ENCODE results near the gene DTWD1.
"Not testable (repeated sequence)": the region's sequence is repeated elsewhere in the genome, so short reads cannot be mapped to it uniquely, and the experiment has no call there.

DTWD1 gene

GRCh38 chr15:49646891-49647290 is 26.0 kb downstream of the DTWD1 start:
- DNase-seq, result no peak

- no peak for DNase-seq
Observed at GRCh38 chr15:49649987-49650386, 29.1 kb downstream of the DTWD1 start.

DNA sequence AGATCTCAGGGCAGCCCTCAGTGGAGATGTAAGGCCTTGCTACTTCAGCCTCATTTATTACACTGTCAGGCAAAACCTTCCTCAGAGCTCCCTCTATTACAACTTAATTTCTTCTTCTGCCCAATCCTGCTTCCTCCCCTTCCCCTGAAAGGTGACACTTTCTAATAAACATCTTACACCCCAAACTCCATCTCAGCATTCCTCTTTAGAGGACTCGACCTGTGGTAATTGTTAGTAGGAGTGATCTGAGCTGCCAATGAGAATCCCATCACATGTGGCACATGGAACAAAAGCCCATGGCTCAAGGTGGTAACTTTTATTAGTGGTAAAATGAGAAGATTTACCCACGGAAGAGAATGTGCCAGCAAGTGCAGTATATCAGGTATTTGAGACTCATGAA is 29.8 kb downstream of the DTWD1 start:
- no peak for DNase-seq

GRCh38 chr15:49652922-49653321 is 32.1 kb downstream of the DTWD1 start:
- no peak for DNase-seq

GRCh38 chr15:49656734-49657133 is 35.9 kb downstream of the DTWD1 start:
- DNase-seq, result no peak

DNA sequence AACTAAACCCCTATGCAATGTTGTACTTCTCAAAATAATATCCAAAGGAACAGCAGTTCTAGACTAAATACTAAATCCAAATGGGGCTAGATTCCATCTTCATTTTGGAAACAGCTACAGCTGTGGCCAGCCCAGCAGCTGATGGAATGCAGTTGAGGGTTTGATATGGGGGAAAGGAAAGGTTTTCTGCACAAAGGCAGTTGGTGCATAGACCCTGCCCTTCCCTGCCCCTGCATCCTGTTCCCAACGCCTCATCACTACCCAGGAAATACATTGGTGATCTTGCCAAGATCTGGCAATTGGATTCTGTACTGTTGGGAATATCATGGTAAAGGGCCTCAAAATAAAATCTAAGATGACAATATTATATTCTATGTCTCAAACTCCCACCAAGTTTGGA is 43.9 kb downstream of the DTWD1 start:
- no peak for DNase-seq

DNA sequence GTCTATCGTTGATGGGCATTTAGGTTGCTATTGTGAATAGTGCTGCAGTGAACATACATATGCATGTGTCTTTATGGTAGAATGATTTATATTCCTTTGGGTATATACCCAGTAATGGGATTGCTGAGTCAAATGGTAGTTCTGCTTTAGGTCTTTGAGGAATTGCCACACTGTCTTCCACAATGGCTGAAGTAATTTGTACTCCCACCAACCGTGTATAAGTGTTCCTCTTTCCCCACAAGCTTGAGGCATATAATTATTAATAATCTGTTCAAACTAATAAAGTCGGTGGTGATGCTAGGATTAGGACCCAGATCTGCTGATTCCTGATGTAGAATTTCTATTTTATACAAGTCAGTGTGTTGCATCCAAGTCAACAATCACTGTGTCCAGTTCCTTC is 45.6 kb downstream of the DTWD1 start:
- DNase-seq, result not testable (repeated sequence)

GRCh38 chr15:49669288-49669687 is 48.4 kb downstream of the DTWD1 start:
- DNase-seq, result no peak

DNA sequence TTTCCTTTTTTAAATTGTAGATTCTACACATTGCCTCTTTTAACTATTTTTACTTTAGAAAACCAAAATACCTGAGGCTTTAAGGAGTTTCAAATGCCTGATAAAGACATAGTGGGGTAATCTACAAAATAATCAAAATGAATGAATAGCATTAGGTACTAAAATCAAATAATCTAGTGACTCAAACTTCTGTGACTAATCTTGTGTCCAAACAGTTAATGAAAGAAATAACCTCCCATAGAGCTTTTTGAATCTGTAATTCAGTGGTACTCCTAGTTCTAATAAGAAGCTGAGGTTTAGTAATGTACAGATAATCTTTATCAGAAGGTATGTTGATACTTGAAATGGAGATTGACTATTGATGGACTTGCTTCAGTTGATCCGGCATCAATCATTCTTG is 53.0 kb downstream of the DTWD1 start:
- DNase-seq, result no peak

- DNase-seq, result no peak
Observed at GRCh38 chr15:49674370-49674769, 53.5 kb downstream of the DTWD1 start.

DNA sequence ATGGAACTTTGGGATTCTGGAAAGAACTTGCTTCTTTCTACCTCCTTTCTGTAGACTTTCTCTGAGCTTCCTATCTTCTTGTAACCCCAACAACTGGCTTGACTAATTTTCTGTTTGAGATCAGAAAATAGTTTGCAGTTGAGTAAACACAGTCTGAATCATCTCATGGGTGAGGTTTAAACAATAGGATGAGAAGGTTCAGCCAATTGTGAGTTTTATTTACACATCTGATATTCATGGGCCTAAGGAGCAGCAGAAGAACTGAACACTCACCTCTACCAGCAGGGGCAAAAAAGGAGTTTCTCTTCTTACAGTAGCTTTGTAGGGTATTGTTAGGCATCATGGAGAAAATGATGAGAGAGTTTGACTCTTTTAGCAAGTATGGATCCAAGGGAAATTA is 54.2 kb downstream of the DTWD1 start:
- no peak for DNase-seq

DNA sequence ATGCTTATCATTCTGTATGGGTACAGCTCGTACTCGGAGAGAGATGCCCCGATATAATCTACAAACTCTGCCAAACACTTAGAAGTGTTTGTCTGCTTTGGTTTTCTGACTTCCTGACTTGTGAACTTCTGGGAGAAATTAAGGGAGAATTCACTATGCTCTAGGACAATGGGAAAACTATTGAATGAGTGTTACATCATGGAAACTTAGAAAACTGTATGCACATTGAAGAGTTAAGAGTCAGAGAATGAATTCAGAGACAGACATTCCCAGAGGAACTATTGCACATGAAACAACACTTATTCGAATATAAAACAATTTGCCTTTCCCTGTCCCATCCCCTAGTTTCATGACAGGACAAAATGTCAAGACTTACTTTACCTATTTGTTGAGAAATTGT is 57.8 kb downstream of the DTWD1 start:
- no peak for DNase-seq

DNA sequence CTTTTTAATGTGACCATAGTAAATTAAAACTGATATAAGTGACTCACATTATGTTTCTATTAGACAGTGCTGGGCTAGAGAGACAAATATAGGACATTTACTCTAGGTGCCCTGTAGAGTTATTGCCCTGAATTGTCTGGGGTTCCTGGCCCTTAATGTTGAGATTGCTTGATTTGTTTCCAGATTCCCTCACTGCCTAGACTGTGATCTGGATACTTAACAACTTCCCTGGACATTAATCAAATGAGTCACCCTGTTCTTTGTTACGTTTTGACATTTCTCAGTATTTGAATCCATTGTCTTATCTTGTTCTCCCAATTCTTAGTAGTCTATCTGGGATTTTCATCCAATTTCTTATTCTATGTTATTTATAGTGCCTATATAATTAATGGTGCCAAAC is 65.8 kb downstream of the DTWD1 start:
- DNase-seq, result no peak

- DNase-seq, result no peak
Observed at GRCh38 chr15:49688135-49688790, 67.4 kb downstream of the DTWD1 start.

DNA sequence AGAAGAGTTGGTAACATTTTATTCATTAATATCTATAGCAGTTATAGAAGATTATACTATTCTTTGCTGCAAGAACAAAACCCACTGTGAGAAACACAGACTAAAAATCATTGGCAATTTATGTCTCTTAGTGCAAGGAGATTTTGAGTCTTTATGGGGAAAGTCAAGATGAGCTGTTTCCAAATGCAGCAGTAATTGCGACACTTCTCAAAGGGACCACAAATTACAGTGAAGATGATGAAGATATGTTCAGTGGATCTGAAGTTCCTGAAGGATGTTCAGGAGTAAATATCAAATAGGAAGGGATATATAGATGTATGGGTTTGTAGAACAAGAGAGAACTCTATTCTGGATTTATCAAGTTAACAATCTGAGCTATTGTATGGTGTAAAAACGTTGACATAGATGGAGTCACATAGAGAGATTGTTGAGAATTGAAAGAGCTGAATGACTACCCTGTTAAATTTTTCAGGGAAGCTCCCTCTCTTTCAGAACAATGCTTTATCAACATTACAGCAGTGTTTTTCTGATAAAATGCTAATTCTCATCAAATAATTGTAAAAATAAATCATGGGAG is 71.8 kb downstream of the DTWD1 start:
- DNase-seq, result no peak

- DNase-seq, result no peak
Observed at GRCh38 chr15:49693498-49693897, 72.7 kb downstream of the DTWD1 start.

DNA sequence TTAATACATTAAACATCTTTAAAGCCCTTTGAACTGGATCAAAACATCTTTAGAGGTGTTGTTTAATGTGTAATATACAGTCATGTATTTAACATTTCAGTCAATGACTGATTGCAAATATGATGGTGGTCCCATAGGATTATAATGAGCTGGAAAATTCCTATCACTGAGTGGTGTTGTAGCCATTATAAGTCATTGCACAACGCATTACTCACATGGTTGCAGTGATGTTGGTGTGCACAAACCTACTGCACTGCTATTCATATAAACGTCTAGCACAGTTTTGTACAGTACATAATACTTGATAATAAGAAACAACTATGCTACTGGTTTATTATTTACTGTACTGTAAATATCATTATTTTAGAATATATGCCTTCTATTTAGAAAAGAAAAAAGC is 75.6 kb downstream of the DTWD1 start:
- no peak for DNase-seq

- no peak for DNase-seq
Observed at GRCh38 chr15:49697121-49697520, 76.3 kb downstream of the DTWD1 start.

DNA sequence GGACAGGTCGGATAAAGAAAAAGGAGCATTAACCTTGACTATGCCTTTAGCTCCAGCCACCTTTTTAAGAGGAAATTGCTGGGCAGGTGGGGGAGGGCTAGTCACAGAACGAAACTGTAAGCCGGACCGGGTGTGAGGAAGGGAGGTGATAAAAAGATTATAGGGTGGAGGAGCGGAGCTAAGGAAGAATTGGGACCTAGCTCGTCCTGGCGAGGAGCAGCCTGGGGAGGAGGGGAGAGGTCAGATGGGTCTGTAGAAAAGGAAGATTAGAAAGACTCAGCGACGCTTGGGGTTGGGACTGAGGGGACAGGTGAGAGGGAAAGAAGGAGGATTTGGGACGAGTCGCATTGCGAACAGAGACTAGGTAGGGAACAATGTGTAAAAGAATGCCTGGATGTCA is 82.1 kb downstream of the DTWD1 start:
- DNase-seq, result not testable (repeated sequence)
